OCI-LY1 (cell line): ENCODE data around the gene NRCAM.

Experiments
- H2AFZ ChIP-seq: fragments of 200-600 bp; sonication (generic), shearing (Covaris generic); 2 replicates; pipeline ENCODE4 v1.6.0; 2014; ENCODE audit warnings: antibody characterized with exemption, mild to moderate bottlenecking, low read length
- H3F3A ChIP-seq: fragments of 200-600 bp; sonication (generic), shearing (Covaris generic); 2 replicates; pipeline ENCODE4 v1.6.0; 2014; ENCODE audit warnings: mild to moderate bottlenecking, antibody characterized with exemption, low read length, moderate library complexity; ENCODE audit not compliant: insufficient read depth
- H3K27ac ChIP-seq: fragments of 200-600 bp; sonication (generic); 2 replicates; pipeline ENCODE4 v1.5.1; 2014; ENCODE audit warnings: low read length, mixed run types, mild to moderate bottlenecking, low read depth; ENCODE audit not compliant: poor library complexity, severe bottlenecking
- H3K27me3 ChIP-seq: fragments of 200-600 bp; sonication (generic); 2 replicates; pipeline ENCODE4 v1.6.0; 2014; ENCODE audit warnings: antibody characterized with exemption, mild to moderate bottlenecking, low read length, moderate library complexity; ENCODE audit not compliant: insufficient read depth
- H3K36me3 ChIP-seq: fragments of 200-600 bp; sonication (generic); 2 replicates; pipeline ENCODE4 v1.6.1; 2014; ENCODE audit warnings: mild to moderate bottlenecking, antibody characterized with exemption, low read length, moderate library complexity, mixed read lengths; ENCODE audit not compliant: insufficient read depth
- H3K4me1 ChIP-seq: fragments of 200-600 bp; sonication (generic); 2 replicates; pipeline ENCODE4 v1.5.1; 2014; ENCODE audit warnings: mild to moderate bottlenecking, low read length, moderate library complexity; ENCODE audit not compliant: insufficient read depth, severe bottlenecking
- H3K4me2 ChIP-seq: fragments of 200-600 bp; sonication (generic), shearing (Covaris generic); 2 replicates; pipeline ENCODE4 v1.6.1; 2014; ENCODE audit warnings: low read length
- H3K4me3 ChIP-seq: fragments of 200-600 bp; sonication (generic); 2 replicates; pipeline ENCODE4 v1.5.1; 2014; ENCODE audit warnings: low read length, low read depth, mild to moderate bottlenecking, mixed read lengths; ENCODE audit not compliant: poor library complexity, severe bottlenecking
- H3K79me2 ChIP-seq: fragments of 200-600 bp; shearing (Covaris generic); 2 replicates; pipeline ENCODE4 v1.6.1; 2016; ENCODE audit warnings: mixed run types, low read length, mixed read lengths; ENCODE audit not compliant: insufficient read depth
- H3K9ac ChIP-seq: fragments of 200-600 bp; sonication (generic), shearing (Covaris generic); 2 replicates; pipeline ENCODE4 v1.6.1; 2014; ENCODE audit warnings: mild to moderate bottlenecking, low read length, mixed read lengths
- H3K9me2 ChIP-seq: fragments of 200-600 bp; sonication (generic), shearing (Covaris generic); 2 replicates; pipeline ENCODE4 v1.6.1; 2014; ENCODE audit warnings: low read depth, mild to moderate bottlenecking, low read length, mixed read lengths
- H3K9me3 ChIP-seq: fragments of 200-600 bp; shearing (Covaris generic); 2 replicates; pipeline ENCODE4 v1.6.1; 2014; ENCODE audit warnings: low read length, mixed read lengths
- H4K20me1 ChIP-seq: fragments of 200-600 bp; sonication (generic), shearing (Covaris generic); 2 replicates; pipeline ENCODE4 v1.6.0; 2016; ENCODE audit warnings: mild to moderate bottlenecking, low read length; ENCODE audit not compliant: insufficient read depth
- EZH2 ChIP-seq: fragments of 200-600 bp; sonication (generic), shearing (Covaris generic); IDR thresholded peaks from 2 replicates; pipeline ENCODE4 v1.8.0; 2017; ENCODE audit warnings: borderline replicate concordance, mixed run types, mild to moderate bottlenecking, antibody characterized with exemption, low read length, moderate library complexity, mixed read lengths
- TF ChIP-seq, protein P1 (sequence below): fragments of 200-600 bp; sonication (generic), shearing (Covaris generic); IDR thresholded peaks from 2 replicates; pipeline ENCODE4 v1.5.1; 2017; ENCODE audit warnings: mild to moderate bottlenecking, antibody characterized with exemption, low read length, moderate library complexity, mixed read lengths

Gene NRCAM

GRCh38 chr7:108202743-108203142 is 253.5 kb downstream of the NRCAM start:
- no peaks in the 10 kb centered on the region for H4K20me1 ChIP-seq
- H3K79me2 ChIP-seq, result no peaks in the 10 kb centered on the region
- H3K9ac ChIP-seq, result no peak overlapping the region
- H3K4me2 ChIP-seq, result no peak overlapping the region
- H3K27ac ChIP-seq, result no peak overlapping the region
- H3K9me3 ChIP-seq, result no peaks in the 10 kb centered on the region
- no peaks in the 10 kb centered on the region for H3K36me3 ChIP-seq
- H3K9me2 ChIP-seq, result no peaks in the 10 kb centered on the region
- no peak overlapping the region for H3K4me3 ChIP-seq
- no peaks in the 10 kb centered on the region for H3F3A ChIP-seq
- H3K27me3 ChIP-seq, result no peaks in the 10 kb centered on the region
- no peaks in the 10 kb centered on the region for H3K4me1 ChIP-seq
- H2AFZ ChIP-seq, result no peak overlapping the region
- TF ChIP-seq EZH2, result no peak
- TF ChIP-seq, protein P1, sequence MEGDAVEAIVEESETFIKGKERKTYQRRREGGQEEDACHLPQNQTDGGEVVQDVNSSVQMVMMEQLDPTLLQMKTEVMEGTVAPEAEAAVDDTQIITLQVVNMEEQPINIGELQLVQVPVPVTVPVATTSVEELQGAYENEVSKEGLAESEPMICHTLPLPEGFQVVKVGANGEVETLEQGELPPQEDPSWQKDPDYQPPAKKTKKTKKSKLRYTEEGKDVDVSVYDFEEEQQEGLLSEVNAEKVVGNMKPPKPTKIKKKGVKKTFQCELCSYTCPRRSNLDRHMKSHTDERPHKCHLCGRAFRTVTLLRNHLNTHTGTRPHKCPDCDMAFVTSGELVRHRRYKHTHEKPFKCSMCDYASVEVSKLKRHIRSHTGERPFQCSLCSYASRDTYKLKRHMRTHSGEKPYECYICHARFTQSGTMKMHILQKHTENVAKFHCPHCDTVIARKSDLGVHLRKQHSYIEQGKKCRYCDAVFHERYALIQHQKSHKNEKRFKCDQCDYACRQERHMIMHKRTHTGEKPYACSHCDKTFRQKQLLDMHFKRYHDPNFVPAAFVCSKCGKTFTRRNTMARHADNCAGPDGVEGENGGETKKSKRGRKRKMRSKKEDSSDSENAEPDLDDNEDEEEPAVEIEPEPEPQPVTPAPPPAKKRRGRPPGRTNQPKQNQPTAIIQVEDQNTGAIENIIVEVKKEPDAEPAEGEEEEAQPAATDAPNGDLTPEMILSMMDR, result no peak

DNA sequence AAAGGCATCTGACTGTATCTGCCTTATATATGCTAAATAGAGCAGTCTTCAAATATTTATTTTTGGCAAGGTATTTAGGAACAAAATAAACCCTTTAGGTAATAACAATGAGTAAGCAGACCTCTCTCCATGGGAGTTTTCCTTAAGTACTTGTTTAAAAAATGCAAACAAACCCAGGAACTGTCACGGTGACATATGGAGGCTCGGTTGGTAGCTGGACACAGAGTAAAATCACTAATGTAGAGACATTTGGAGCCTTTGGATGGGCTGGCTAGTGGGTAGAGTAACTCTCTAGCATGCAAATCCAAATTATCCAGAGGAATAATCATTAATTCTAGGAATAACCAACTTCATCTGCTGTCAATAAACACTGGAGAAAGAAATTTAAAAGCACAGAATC is 254.5 kb downstream of the NRCAM start:
- Histone ChIP-seq H3K4me3 (no peak overlapping the region), H3K9me2 (no peaks in the 10 kb centered on the region), H3K9ac (no peak overlapping the region), H3K4me1 (no peaks in the 10 kb centered on the region), H3K27me3 (no peaks in the 10 kb centered on the region), H2AFZ (no peak overlapping the region), H3K4me2 (no peak overlapping the region), H3K79me2 (no peaks in the 10 kb centered on the region), H3K36me3 (no peaks in the 10 kb centered on the region), H4K20me1 (no peaks in the 10 kb centered on the region), H3K9me3 (no peaks in the 10 kb centered on the region), H3F3A (no peaks in the 10 kb centered on the region), H3K27ac (no peak overlapping the region)
- TF ChIP-seq, protein P1, result no peak
- TF ChIP-seq EZH2, result no peak

GRCh38 chr7:108200326-108200725 is 255.9 kb downstream of the NRCAM start:
- H3F3A ChIP-seq, result no peaks in the 10 kb centered on the region
- no peak overlapping the region for H2AFZ ChIP-seq
- TF ChIP-seq EZH2, result no peak
- TF ChIP-seq, protein P1, result no peak

More at GRCh38 chr7:108200326-108200725, 255.9 kb downstream of the NRCAM start:
- Histone ChIP-seq H3K4me1 (no peaks in the 10 kb centered on the region), H3K79me2 (no peaks in the 10 kb centered on the region), H3K9me3 (no peaks in the 10 kb centered on the region), H3K27ac (no peak overlapping the region), H3K4me2 (no peak overlapping the region), H3K36me3 (no peaks in the 10 kb centered on the region), H4K20me1 (no peaks in the 10 kb centered on the region), H3K4me3 (no peak overlapping the region), H3K9me2 (no peaks in the 10 kb centered on the region), H3K27me3 (no peaks in the 10 kb centered on the region), H3K9ac (no peak overlapping the region)
